Esophagus (tissue), 2 donors: ENCODE data around the gene EDRF1. TPM values are rescaled to one million over a fixed set of nuclear protein-coding genes. Genes with fewer than 3 reads are reported as not detected.
"Not testable (repeated sequence)": the region's sequence is repeated elsewhere in the genome, so short reads cannot be mapped to it uniquely, and the experiment has no call there.

ENCODE experiments used
- H3K27ac ChIP-seq, 2 donors: one replicate each; pipeline ENCODE4 v1.5.1; 2013; ENCODE audit warnings: low read depth in 2 of 2, mild to moderate bottlenecking in 2 of 2, inconsistent platforms in 1 of 2, low read length in 1 of 2, moderate library complexity in 1 of 2
- H3K27me3 ChIP-seq, 2 donors: one replicate each; pipeline ENCODE4 v1.6.1; 2013; ENCODE audit warnings: low read length in 2 of 2, control low read depth in 1 of 2, mild to moderate bottlenecking in 1 of 2; ENCODE audit not compliant: insufficient read depth in 2 of 2, control insufficient read depth in 1 of 2
- H3K36me3 ChIP-seq, 2 donors: one replicate each; pipeline ENCODE4 v1.6.1; 2013; ENCODE audit warnings: low read length in 1 of 2; ENCODE audit not compliant: control insufficient read depth in 2 of 2, insufficient read depth in 2 of 2
- H3K4me1 ChIP-seq, 2 donors: one replicate each; pipeline ENCODE4 v1.6.1; 2013; ENCODE audit warnings: low read length in 1 of 2; ENCODE audit not compliant: control insufficient read depth in 2 of 2, insufficient read depth in 2 of 2
- H3K4me3 ChIP-seq, 2 donors: one replicate each; pipeline ENCODE4 v1.5.1; 2013; ENCODE audit warnings: low read length in 2 of 2, mild to moderate bottlenecking in 2 of 2, low read depth in 1 of 2, moderate library complexity in 1 of 2
- H3K9me3 ChIP-seq, 2 donors: one replicate each; pipeline ENCODE4 v1.6.1; 2013; ENCODE audit warnings: mild to moderate bottlenecking in 2 of 2, low read depth in 1 of 2, low read length in 1 of 2, moderate library complexity in 1 of 2; ENCODE audit not compliant: control insufficient read depth in 2 of 2, insufficient read depth in 1 of 2
- WGBS, 2 donors: extraction: QIAGEN DNeasy Blood & Tissue Kit; methylation state at CpG; one replicate each; pipeline ENCODE4 v1.1.7; 2013; 5-methylcytosine and 5-hydroxymethylcytosine counted together
- polyA plus RNA-seq, 2 donors: library from polyadenylated mRNA; stranded (reverse); fragments of 200-250 nt; gene quantifications; one replicate each; pipeline ENCODE4 v1.2.3, GENCODE V29; 2013
- donor health status: healthy with polysubstance abuse.
- donor health status: Bipolar disorder and iron deficiency.

EDRF1 gene
- polyA plus RNA-seq, 2 donors, result 8.2 to 14.6 TPM

GRCh38 chr10:125708971-125709503 is 10.5 kb upstream of the EDRF1 start:
- Histone ChIP-seq H3K4me3 (no peak overlapping the region), H3K27me3 (no peaks in the 10 kb centered on the region), H3K27ac (no peak overlapping the region), H3K9me3 (peaks cover 0 to 6% of the 10 kb centered on the region in 2 donors), H3K4me1 (no peaks in the 10 kb centered on the region), H3K36me3 (no peaks in the 10 kb centered on the region)
- 64 to 65% methylated on average over 5 of the region's 5 CpGs for WGBS, 2 donors

- H3K36me3 ChIP-seq, result no peaks in the 10 kb centered on the region
Observed at GRCh38 chr10:125709553-125710474, 9.7 kb upstream of the EDRF1 start.

GRCh38 chr10:125711110-125711750 is 8.3 kb upstream of the EDRF1 start:
- H3K36me3 ChIP-seq, result no peaks in the 10 kb centered on the region
- H3K27ac ChIP-seq, result no peak overlapping the region
- H3K4me1 ChIP-seq, result no peaks in the 10 kb centered on the region
- 88 to 91% methylated on average over 3 of the region's 3 CpGs for WGBS, 2 donors
- H3K4me3 ChIP-seq, result no peak overlapping the region
- no peaks in the 10 kb centered on the region for H3K27me3 ChIP-seq
- peaks cover 0 to 6% of the 10 kb centered on the region in 2 donors for H3K9me3 ChIP-seq

More at GRCh38 chr10:125709553-125710474, 9.7 kb upstream of the EDRF1 start:
- Histone ChIP-seq H3K27me3 (no peaks in the 10 kb centered on the region), H3K4me3 (no peak overlapping the region), H3K9me3 (peaks cover 0 to 6% of the 10 kb centered on the region in 2 donors), H3K27ac (no peak overlapping the region), H3K4me1 (no peaks in the 10 kb centered on the region)
- WGBS, 2 donors, result 54 to 56% methylated on average over 12 of the region's 12 CpGs

- H3K4me1 ChIP-seq, H3K27me3 ChIP-seq, H3K9me3 ChIP-seq, H3K4me3 ChIP-seq, H3K36me3 ChIP-seq, H3K27ac ChIP-seq: not testable (repeated sequence)
- 94% methylated on average over 4 of the region's 4 CpGs for WGBS, 2 donors
Observed at GRCh38 chr10:125714728-125715127, 4.8 kb upstream of the EDRF1 start.

GRCh38 chr10:125720002-125720382 is 483 bp downstream of the EDRF1 start:
- Histone ChIP-seq H3K4me1 (peaks cover 0 to 2% of the 10 kb centered on the region in 2 donors), H3K27ac (peak overlapping the region; percentile 92 to 94), H3K27me3 (no peaks in the 10 kb centered on the region), H3K36me3 (peaks cover 1 to 4% of the 10 kb centered on the region in 2 donors), H3K9me3 (no peaks in the 10 kb centered on the region), H3K4me3 (peak overlapping the region; percentile 72 to 94)
- WGBS, 2 donors, result 1% methylated on average over 15 of the region's 15 CpGs

DNA sequence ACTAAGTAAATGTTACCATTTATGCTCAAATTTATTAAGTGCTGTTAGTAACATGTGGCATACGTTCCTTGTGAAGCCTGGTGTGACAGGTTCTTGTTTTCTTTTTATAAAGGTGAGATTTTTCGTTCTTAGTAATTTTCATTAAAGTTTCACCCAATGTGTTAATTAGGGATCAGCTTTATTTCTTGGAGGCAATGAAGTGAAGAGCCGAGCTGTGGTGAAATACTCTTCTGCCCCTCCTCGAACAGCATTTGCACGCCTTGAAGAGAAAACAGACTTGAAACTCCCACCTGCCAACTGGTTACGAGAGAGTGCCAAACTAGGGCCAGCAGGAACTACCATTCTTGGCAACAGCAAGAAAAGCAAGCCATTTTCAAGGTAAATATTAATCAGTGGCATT is 1.5 kb downstream of the EDRF1 start:
- Histone ChIP-seq H3K27me3 (no peaks in the 10 kb centered on the region), H3K4me3 (no peak overlapping the region), H3K4me1 (peaks cover 0 to 2% of the 10 kb centered on the region in 2 donors), H3K9me3 (no peaks in the 10 kb centered on the region), H3K36me3 (peaks cover 3 to 5% of the 10 kb centered on the region in 2 donors), H3K27ac (no peak overlapping the region)
- WGBS, 2 donors, result 77 to 87% methylated on average over 6 of the region's 6 CpGs

- Histone ChIP-seq H3K36me3 (peaks cover 8 to 9% of the 10 kb centered on the region in 2 donors), H3K27me3 (no peaks in the 10 kb centered on the region), H3K4me1 (peaks cover 0 to 2% of the 10 kb centered on the region in 2 donors), H3K4me3 (no peak overlapping the region), H3K27ac (no peak overlapping the region), H3K9me3 (no peaks in the 10 kb centered on the region)
- WGBS, 2 donors, result 97% methylated on average over 1 of the region's 1 CpG
Observed at GRCh38 chr10:125722811-125723210, 3.3 kb downstream of the EDRF1 start.

DNA sequence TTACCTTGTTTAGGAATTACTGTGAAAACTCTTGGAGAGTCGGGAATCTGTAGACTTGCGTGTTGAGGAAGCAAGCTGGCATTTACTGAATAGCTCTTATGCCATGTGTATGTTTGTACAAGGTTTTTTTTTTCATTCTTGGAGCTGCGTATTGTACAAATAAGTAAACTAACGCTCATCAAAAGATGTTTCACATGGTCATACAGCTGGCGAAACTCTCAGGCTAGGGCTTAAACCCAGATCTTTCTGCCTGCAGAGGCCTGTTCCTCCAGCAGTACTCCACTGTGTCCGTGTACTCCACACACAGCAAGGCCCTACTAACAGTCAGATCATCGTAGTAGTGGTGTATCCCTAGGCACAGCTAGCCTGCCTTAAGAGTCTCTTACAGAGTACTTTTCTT is 7.4 kb downstream of the EDRF1 start:
- Histone ChIP-seq H3K36me3 (peaks cover 14 to 15% of the 10 kb centered on the region in 2 donors), H3K27ac (no peak overlapping the region), H3K27me3 (no peaks in the 10 kb centered on the region), H3K4me3 (no peak overlapping the region), H3K9me3 (no peaks in the 10 kb centered on the region), H3K4me1 (no peaks in the 10 kb centered on the region)
- 80 to 93% methylated on average over 7 of the region's 7 CpGs for WGBS, 2 donors

DNA sequence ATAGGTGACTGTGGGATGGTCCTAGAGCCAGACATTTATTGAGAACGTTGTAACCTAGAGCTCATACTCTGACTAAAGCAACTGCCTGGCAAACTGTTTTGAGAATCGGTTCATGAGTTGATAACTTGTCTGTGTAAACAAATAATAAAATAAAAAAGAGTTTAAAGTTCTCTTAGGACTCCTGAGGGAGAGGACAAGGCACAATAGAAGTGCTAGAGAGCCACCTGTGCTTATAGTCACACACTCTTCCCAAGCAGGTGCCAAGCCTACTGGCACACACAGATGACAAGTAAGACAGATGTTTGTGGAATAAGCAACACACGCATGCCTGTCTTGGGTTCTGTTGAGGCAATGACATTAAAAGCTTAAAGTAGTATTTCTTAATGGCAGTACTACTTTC is 7.9 kb downstream of the EDRF1 start:
- WGBS, 2 donors, result 56 to 63% methylated on average over 3 of the region's 3 CpGs
- H3K27ac ChIP-seq, result no peak overlapping the region
- H3K36me3 ChIP-seq, result peaks cover 14 to 15% of the 10 kb centered on the region in 2 donors

More for the DNA sequence above, 7.9 kb downstream of the EDRF1 start:
- Histone ChIP-seq H3K27me3 (no peaks in the 10 kb centered on the region), H3K9me3 (no peaks in the 10 kb centered on the region), H3K4me3 (no peak overlapping the region), H3K4me1 (no peaks in the 10 kb centered on the region)
